CD4-positive, alpha-beta memory T cell (primary cell): ENCODE data around the gene TIMM23. TPM values are rescaled to one million over a fixed set of nuclear protein-coding genes. Genes with fewer than 3 reads are reported as not detected.
A peak's percentile ranks its signal among the peaks of the same experiment; 100 is the strongest.
"Not testable (repeated sequence)": the region's sequence is repeated elsewhere in the genome, so short reads cannot be mapped to it uniquely, and the experiment has no call there.

Experiments
- CTCF ChIA-PET: fragments of 350-600 bp; sonication (Branson Sonifier 250); formaldehyde crosslinking; loops from one replicate; lab custom pipeline; 2021; ENCODE audit warnings: inconsistent platforms; ENCODE audit not compliant: partially characterized antibody; lab: Charles Lee
- POLR2A ChIA-PET: fragments of 350-600 bp; sonication (Branson Sonifier 250); formaldehyde crosslinking; loops from one replicate; lab custom pipeline; 2021; ENCODE audit not compliant: partially characterized antibody; lab: Charles Lee
- DNase-seq, 5 donors: peaks; one replicate each; pipeline versions ENCODE4 v3.0.0 to v3.0.0-alpha.2; 2020 to 2022; ENCODE audit warnings: mixed read lengths in 1 of 5
- H3K27ac ChIP-seq: one replicate; pipeline ENCODE4 v1.7.0; 2013; ENCODE audit warnings: low read depth, low read length
- H3K27me3 ChIP-seq: 2 replicates; pipeline ENCODE4 v1.7.0; 2013; ENCODE audit warnings: mild to moderate bottlenecking, low read length, moderate library complexity; ENCODE audit not compliant: insufficient read depth
- H3K36me3 ChIP-seq: 2 replicates; pipeline ENCODE4 v1.7.0; 2013; ENCODE audit warnings: mild to moderate bottlenecking, low read length, moderate library complexity; ENCODE audit not compliant: insufficient read depth
- H3K4me1 ChIP-seq: 2 replicates; pipeline ENCODE4 v1.7.0; 2013; ENCODE audit warnings: mild to moderate bottlenecking, low read length, moderate library complexity; ENCODE audit not compliant: insufficient read depth
- H3K4me3 ChIP-seq, 2 donors: one replicate each; pipeline ENCODE4 v1.7.0; 2013; ENCODE audit warnings: low read length in 2 of 2, mild to moderate bottlenecking in 1 of 2
- H3K9me3 ChIP-seq, 2 donors: one replicate each; pipeline ENCODE4 v1.7.0; 2013; ENCODE audit warnings: low read length in 2 of 2, control low read depth in 1 of 2; ENCODE audit not compliant: control insufficient read depth in 1 of 2
- H3K27ac Mint-ChIP-seq, 7 donors: one replicate each; pipeline ENCODE4 v1.8.0; 2020 to 2021; ENCODE audit warnings: mixed read lengths in 7 of 7, mild to moderate bottlenecking in 6 of 7, inconsistent platforms in 3 of 7, moderate library complexity in 3 of 7
- H3K27me3 Mint-ChIP-seq, 2 donors: one replicate each; pipeline ENCODE4 v1.8.0; 2020 to 2021; ENCODE audit warnings: mixed read lengths in 2 of 2
- H3K36me3 Mint-ChIP-seq, 2 donors: one replicate each; pipeline ENCODE4 v1.8.0; 2020 to 2021; ENCODE audit warnings: mixed read lengths in 2 of 2, inconsistent platforms in 1 of 2, mild to moderate bottlenecking in 1 of 2
- H3K4me1 Mint-ChIP-seq, 4 donors: one replicate each; pipeline ENCODE4 v1.8.0; 2020 to 2021; ENCODE audit warnings: mixed read lengths in 4 of 4, mild to moderate bottlenecking in 1 of 4
- H3K4me3 Mint-ChIP-seq, 8 donors: one replicate each; pipeline ENCODE4 v1.8.0; 2020 to 2021; ENCODE audit warnings: mixed read lengths in 8 of 8, mild to moderate bottlenecking in 7 of 8, moderate library complexity in 6 of 8, inconsistent platforms in 3 of 8
- H3K9me3 Mint-ChIP-seq, 8 donors: one replicate each; pipeline ENCODE4 v1.8.0; 2020 to 2021; ENCODE audit warnings: mixed read lengths in 8 of 8, mild to moderate bottlenecking in 5 of 8, inconsistent platforms in 3 of 8, moderate library complexity in 1 of 8
- intact Hi-C: fragments of 100-400 bp; cut with micrococcal nuclease; formaldehyde crosslinking; loops from one replicate; pipeline ENCODE4 v1.15.1; 2023
- polyA plus RNA-seq, 2 donors: library from polyadenylated mRNA; unstranded; fragments of 300-500 nt; fragmentation: Illumina TruSeq; gene quantifications; one replicate each; pipeline ENCODE4 v1.2.3, GENCODE V29; 2021
- total RNA-seq, 2 experiments: library from RNA; stranded (reverse); gene quantifications; one replicate each; pipeline ENCODE4 v1.2.3, GENCODE V29; 2021

Gene TIMM23
- total and polyA plus RNA-seq, 4 experiments from 2014 or later, result 25.0 to 66.6 (median 44.1) TPM

DNA sequence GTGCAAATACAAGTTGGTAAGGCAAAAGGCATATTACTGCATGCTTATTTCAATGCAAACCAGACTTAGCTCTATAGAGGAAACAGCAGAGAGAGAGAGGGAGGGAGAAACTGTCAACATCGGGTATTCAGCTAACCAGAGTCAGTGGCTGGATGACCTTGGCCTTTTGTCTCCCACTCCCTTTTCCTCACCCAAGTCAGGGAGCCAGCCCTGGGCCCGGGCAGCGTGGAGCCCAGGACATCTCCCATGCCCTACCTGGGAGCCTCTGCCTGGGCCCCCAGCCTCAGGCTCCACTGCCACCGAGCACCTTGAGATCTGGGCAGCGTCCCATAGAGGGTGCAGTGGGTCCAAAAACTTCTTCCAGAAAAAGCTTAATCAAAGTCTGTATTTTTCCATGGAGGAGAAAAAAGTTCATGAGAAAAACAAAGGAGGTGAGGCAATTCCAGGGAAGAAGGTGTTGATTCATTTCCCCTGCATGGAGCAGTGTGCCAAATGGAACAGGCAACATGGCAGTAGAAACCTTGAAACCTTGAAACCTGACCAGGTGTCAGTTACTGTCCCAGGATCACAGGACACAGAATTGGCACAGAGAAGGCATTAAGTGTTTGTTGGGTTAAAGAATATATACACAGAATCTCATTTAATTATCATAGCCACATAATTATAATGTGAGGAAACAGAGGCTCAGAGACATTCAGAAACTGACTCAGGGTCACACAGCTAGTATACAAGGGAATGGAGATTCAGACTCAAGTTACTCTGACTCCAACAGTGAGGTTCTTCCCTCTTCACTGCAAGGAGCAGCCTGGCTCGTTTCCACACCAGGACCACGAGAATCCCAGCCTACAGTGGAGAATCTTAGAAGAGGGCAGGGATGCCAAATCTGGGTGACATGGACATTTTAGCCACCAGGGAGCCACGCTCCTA, 63.9 kb downstream of the TIMM23 start:
- H3K27ac Mint-ChIP-seq, result no peak overlapping the region
- CTCF ChIA-PET, result interaction anchor here (1.5 kb wide), 2 partner anchors 54 to 220 kb away, joined by 3 to 4 read pairs; no protein-coding TSS in a partner anchor
- H3K4me1 Mint-ChIP-seq, result peaks cover 0 to 4% (median 2%) of the 10 kb centered on the region in 4 donors

DNA sequence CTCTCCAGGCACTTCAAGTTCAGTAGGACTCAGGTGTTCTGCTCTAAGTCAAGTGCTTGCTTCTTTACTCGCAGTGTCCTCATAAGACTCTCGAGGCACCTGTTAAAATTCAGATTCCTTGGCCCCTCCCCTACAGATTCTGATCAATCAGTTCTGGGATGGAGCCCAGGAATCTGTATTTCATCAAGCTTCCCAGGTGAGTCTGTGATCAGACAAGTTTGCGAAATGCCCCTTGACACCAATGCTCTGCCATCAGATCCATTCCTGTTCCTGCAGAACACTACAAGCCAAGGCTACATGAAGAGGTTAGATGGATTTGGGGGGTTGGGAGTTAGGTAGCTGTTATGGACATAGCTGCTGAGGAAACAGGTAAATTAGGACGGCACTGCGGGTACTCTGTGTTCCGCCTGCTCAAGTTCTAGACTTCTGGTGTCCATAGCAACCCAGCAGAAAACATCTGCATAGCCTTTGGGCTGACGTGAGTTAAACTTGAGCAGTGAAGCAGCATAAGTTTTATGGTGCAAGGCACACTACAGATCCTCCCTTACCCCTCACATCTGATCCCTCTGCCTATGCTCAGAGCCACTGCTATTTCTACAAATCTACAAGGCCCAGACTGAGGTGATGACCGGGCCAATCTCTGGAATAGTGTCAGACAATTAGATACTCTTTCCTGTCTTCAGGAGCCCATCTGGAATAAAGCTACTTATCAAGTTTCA, 65.0 kb downstream of the TIMM23 start:
- Histone ChIP-seq H3K9me3 (no peaks in the 10 kb centered on the region), H3K27me3 (no peaks in the 10 kb centered on the region), H3K4me1 (no peaks in the 10 kb centered on the region), H3K4me3 (no peak overlapping the region), H3K36me3 (no peaks in the 10 kb centered on the region), H3K27ac (no peak overlapping the region)
- H3K9me3 Mint-ChIP-seq, result no peaks in the 10 kb centered on the region
- H3K4me1 Mint-ChIP-seq, result peaks cover 0 to 2% (median 0%) of the 10 kb centered on the region in 4 donors
- H3K4me3 Mint-ChIP-seq, result no peak overlapping the region
- no peaks in the 10 kb centered on the region for H3K36me3 Mint-ChIP-seq
- POLR2A ChIA-PET, result interaction anchor here (0.6 kb wide), 1 partner anchor 64 kb away, joined by 3 read pairs; no protein-coding TSS in a partner anchor
- intact Hi-C loops, result loop anchor here (10.0 kb wide), 1 partner anchor 228 kb away; no protein-coding TSS in a partner anchor
- H3K27me3 Mint-ChIP-seq, result peaks cover 0 to 7% of the 10 kb centered on the region in 2 donors
- DNase-seq, result no peak
- no peak overlapping the region for H3K27ac Mint-ChIP-seq
- CTCF ChIA-PET, result interaction anchor here (1.1 to 1.5 kb wide), 4 partner anchors 8 to 219 kb away, joined by 3 to 4 read pairs (median 3); partner anchors contain the start of gene MSMB

More for the DNA sequence above, 63.9 kb downstream of the TIMM23 start:
- no peak overlapping the region for H3K4me3 Mint-ChIP-seq
- H3K36me3 Mint-ChIP-seq, result no peaks in the 10 kb centered on the region
- Histone ChIP-seq H3K4me1 (no peaks in the 10 kb centered on the region), H3K27me3 (no peaks in the 10 kb centered on the region), H3K36me3 (no peaks in the 10 kb centered on the region), H3K9me3 (no peaks in the 10 kb centered on the region), H3K27ac (no peak overlapping the region), H3K4me3 (no peak overlapping the region)
- intact Hi-C loops, result loop anchor here (10.0 kb wide), 1 partner anchor 229 kb away; no protein-coding TSS in a partner anchor
- POLR2A ChIA-PET, result interaction anchor here (0.6 to 1.0 kb wide), 2 partner anchors 56 to 62 kb away, joined by 3 to 4 read pairs; no protein-coding TSS in a partner anchor
- DNase-seq, result no peak
- no peaks in the 10 kb centered on the region for H3K9me3 Mint-ChIP-seq
- H3K27me3 Mint-ChIP-seq, result peaks cover 0 to 7% of the 10 kb centered on the region in 2 donors

DNA sequence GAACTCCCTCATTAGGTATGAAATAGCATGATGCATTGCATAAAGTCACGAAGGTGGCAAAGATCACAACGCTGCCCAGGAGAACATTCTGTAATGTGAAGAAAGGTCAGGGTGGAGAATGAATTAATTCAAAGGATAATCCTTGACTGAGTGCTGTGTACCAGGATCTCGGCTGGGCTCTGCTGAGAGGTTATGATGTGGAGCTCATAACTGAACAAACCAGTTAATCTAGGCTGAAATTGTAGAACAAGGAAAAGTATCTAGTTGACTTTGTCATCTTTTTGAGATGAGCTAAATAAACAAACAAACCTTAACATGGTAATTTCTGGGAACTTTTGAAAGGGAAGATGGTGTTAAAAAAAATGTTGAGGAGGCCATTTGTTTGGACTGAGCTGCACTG, 67.7 kb downstream of the TIMM23 start:
- H3K4me1 Mint-ChIP-seq, result no peaks in the 10 kb centered on the region
- H3K27me3 Mint-ChIP-seq, result peaks cover 0 to 7% of the 10 kb centered on the region in 2 donors
- no peaks in the 10 kb centered on the region for H3K9me3 Mint-ChIP-seq
- DNase-seq, result no peak
- no peak overlapping the region for H3K4me3 ChIP-seq
- no peak overlapping the region for H3K27ac Mint-ChIP-seq
- no peak overlapping the region for H3K27ac ChIP-seq
- H3K36me3 ChIP-seq, result no peaks in the 10 kb centered on the region
- CTCF ChIA-PET, result interaction anchor here (0.6 to 0.9 kb wide), 2 partner anchors 11 kb away, joined by 3 read pairs; no protein-coding TSS in a partner anchor
- intact Hi-C loops, result no loop called here
- H3K36me3 Mint-ChIP-seq, result no peaks in the 10 kb centered on the region
- no peaks in the 10 kb centered on the region for H3K27me3 ChIP-seq
- H3K4me3 Mint-ChIP-seq, result no peak overlapping the region
- POLR2A ChIA-PET, result no interaction called here
- no peaks in the 10 kb centered on the region for H3K9me3 ChIP-seq
- no peaks in the 10 kb centered on the region for H3K4me1 ChIP-seq

- intact Hi-C loops, result no loop called here
- H3K27me3 ChIP-seq, result no peaks in the 10 kb centered on the region
- no peak for DNase-seq
- CTCF ChIA-PET, result no interaction called here
- Mint-ChIP-seq H3K4me3 (no peak overlapping the region), H3K27me3 (peaks cover 0 to 4% of the 10 kb centered on the region in 2 donors), H3K4me1 (no peaks in the 10 kb centered on the region), H3K36me3 (no peaks in the 10 kb centered on the region), H3K9me3 (no peaks in the 10 kb centered on the region), H3K27ac (peak overlapping the region in 2 of 7 donors; percentile 6 to 74)
- no peak overlapping the region for H3K27ac ChIP-seq
- H3K4me1 ChIP-seq, result no peaks in the 10 kb centered on the region
- H3K36me3 ChIP-seq, result no peaks in the 10 kb centered on the region
- no peaks in the 10 kb centered on the region for H3K9me3 ChIP-seq
- H3K4me3 ChIP-seq, result no peak overlapping the region
- POLR2A ChIA-PET, result no interaction called here
These were observed 70.2 kb downstream of the TIMM23 start for GRCh38 chr10:46042527-46042926.

GRCh38 chr10:46046261-46046660, 74.0 kb downstream of the TIMM23 start, which contains the start of gene MSMB:
Gene MSMB, minus strand, starts transcription at chr10:46046269. Its CDS starts 32 bp downstream, at chr10:46046237.
- Mint-ChIP-seq H3K9me3 (no peaks in the 10 kb centered on the region), H3K4me1 (peaks cover 0 to 3% (median under 1%) of the 10 kb centered on the region in 4 donors), H3K36me3 (no peaks in the 10 kb centered on the region), H3K27ac (peak within 1 kb of the TSS in 1 of 7 donors; percentile 49), H3K4me3 (no peak within 1 kb of the TSS), H3K27me3 (peaks cover 0 to 6% of the 10 kb centered on the region in 2 donors)
- no peaks in the 10 kb centered on the region for H3K4me1 ChIP-seq
- no peaks in the 10 kb centered on the region for H3K36me3 ChIP-seq
- H3K27ac ChIP-seq, result no peak within 1 kb of the TSS
- ChIA-PET POLR2A (no interaction called here), CTCF (interaction anchor here (1.3 kb wide), 1 partner anchor 8 kb away, joined by 3 read pairs; no protein-coding TSS in a partner anchor)
- H3K9me3 ChIP-seq, result no peaks in the 10 kb centered on the region
- no peak within 1 kb of the TSS for H3K4me3 ChIP-seq
- DNase-seq, result no peak
- no peaks in the 10 kb centered on the region for H3K27me3 ChIP-seq
- intact Hi-C loops, result no loop called here

DNA sequence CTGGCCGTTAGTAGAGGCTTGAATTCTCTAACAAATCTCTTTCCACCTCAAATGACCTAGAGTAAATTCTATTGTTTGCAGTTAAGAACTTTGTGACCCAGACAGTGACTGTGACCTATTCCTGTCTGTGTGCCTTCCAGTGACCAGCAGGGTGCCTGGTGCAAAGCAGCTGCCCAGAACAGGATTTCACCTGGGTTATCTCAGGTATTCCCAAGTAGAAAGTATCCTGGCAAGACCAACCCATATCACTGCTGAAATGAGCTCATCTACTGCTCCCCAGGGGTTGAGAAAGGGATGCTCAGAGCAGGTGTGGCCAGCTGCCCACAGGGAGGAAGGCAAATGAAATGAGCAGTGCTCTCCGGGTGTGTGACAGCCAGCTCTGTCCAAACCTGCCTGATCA, 75.9 kb downstream of the TIMM23 start:
- Histone ChIP-seq H3K4me3 (no peak overlapping the region), H3K27me3 (no peaks in the 10 kb centered on the region), H3K36me3 (no peaks in the 10 kb centered on the region), H3K27ac (no peak overlapping the region), H3K9me3 (no peaks in the 10 kb centered on the region), H3K4me1 (no peaks in the 10 kb centered on the region)
- intact Hi-C loops, result no loop called here
- no peak overlapping the region for H3K27ac Mint-ChIP-seq
- ChIA-PET CTCF (no interaction called here), POLR2A (no interaction called here)
- H3K36me3 Mint-ChIP-seq, result no peaks in the 10 kb centered on the region
- no peak overlapping the region for H3K4me3 Mint-ChIP-seq
- no peak for DNase-seq
- H3K9me3 Mint-ChIP-seq, result no peaks in the 10 kb centered on the region
- peaks cover 0 to 3% (median under 1%) of the 10 kb centered on the region in 4 donors for H3K4me1 Mint-ChIP-seq
- peaks cover 0 to 6% of the 10 kb centered on the region in 2 donors for H3K27me3 Mint-ChIP-seq

DNA sequence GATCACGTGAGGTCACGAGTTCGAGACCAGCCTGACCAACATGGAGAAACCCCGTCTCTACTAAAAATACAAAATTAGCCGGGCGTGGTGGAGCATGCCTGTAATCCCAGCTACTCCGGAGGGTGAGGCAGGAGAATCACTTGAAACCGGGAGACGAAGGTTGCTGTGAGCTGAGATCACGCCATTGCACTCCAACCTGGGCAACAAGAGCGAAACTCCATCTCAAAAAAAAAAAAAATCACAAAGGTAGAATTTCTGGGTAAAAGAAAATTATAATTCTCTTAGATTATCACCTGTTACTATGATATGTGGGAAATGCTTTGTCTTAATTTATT, 77.2 kb downstream of the TIMM23 start:
- H3K27ac Mint-ChIP-seq, intact Hi-C loops, POLR2A ChIA-PET: not testable (repeated sequence)

More for the DNA sequence above, 77.2 kb downstream of the TIMM23 start:
- H3K36me3 ChIP-seq, H3K27me3 Mint-ChIP-seq, H3K27ac ChIP-seq, H3K9me3 Mint-ChIP-seq, H3K4me3 Mint-ChIP-seq, H3K9me3 ChIP-seq, H3K4me3 ChIP-seq, H3K27me3 ChIP-seq, H3K36me3 Mint-ChIP-seq, H3K4me1 Mint-ChIP-seq, DNase-seq, H3K4me1 ChIP-seq, CTCF ChIA-PET: not testable (repeated sequence)
